MCF 10A (cell line): ENCODE data around the gene SNX11. TPM values are rescaled to one million over a fixed set of nuclear protein-coding genes. Genes with fewer than 3 reads are reported as not detected.
A peak's percentile ranks its signal among the peaks of the same experiment; 100 is the strongest.

Experiments used
- BruUV-seq: library from RNA; stranded (reverse); fragments of 400-500 nt; replicated peaks from 2 replicates; lab custom pipeline; 2021; lab: Mats Ljungman, UMichigan
- CTCF ChIA-PET: fragments of 300-600 bp; sonication (Branson Sonifier 250); formaldehyde crosslinking; extraction: SDS; loops from one replicate; lab custom pipeline; 2021; ENCODE audit warnings: antibody characterized with exemption, inconsistent platforms; lab: Yijun Ruan, JAX
- POLR2A ChIA-PET: fragments of 300-600, 350-650 bp; sonication (Branson Sonifier 250); formaldehyde crosslinking; extraction: SDS; loops from one replicate; lab custom pipeline; 2020; ENCODE audit warnings: antibody characterized with exemption, inconsistent platforms; lab: Yijun Ruan, JAX
- DNase-seq: peaks from one replicate; pipeline ENCODE4 v3.0.0-alpha.2; 2018; ENCODE audit not compliant: unreplicated experiment
- H3K27ac Mint-ChIP-seq: one replicate; pipeline ENCODE4 v1.8.0; 2022; ENCODE audit warnings: mild to moderate bottlenecking, low read depth, mixed read lengths; ENCODE audit not compliant: unreplicated experiment
- H3K27me3 Mint-ChIP-seq: one replicate; pipeline ENCODE4 v1.8.0; 2022; ENCODE audit warnings: mixed read lengths; ENCODE audit not compliant: insufficient read depth, unreplicated experiment
- H3K36me3 Mint-ChIP-seq: one replicate; pipeline ENCODE4 v1.8.0; 2022; ENCODE audit warnings: mild to moderate bottlenecking, moderate library complexity, mixed read lengths; ENCODE audit not compliant: insufficient read depth, unreplicated experiment
- H3K4me1 Mint-ChIP-seq: one replicate; pipeline ENCODE4 v1.8.0; 2022; ENCODE audit warnings: mixed read lengths; ENCODE audit not compliant: insufficient read depth, unreplicated experiment
- H3K4me3 Mint-ChIP-seq: one replicate; pipeline ENCODE4 v1.8.0; 2022; ENCODE audit warnings: mild to moderate bottlenecking, moderate library complexity, mixed read lengths; ENCODE audit not compliant: unreplicated experiment
- H3K9me3 Mint-ChIP-seq: one replicate; pipeline ENCODE4 v1.8.0; 2022; ENCODE audit warnings: mixed read lengths; ENCODE audit not compliant: unreplicated experiment
- CTCF ChIP-seq: fragments of 200-600 bp; IDR thresholded peaks from one replicate; pipeline ENCODE4 v1.8.0; 2022; ENCODE audit warnings: antibody characterized with exemption, mild to moderate bottlenecking; ENCODE audit not compliant: unreplicated experiment
- intact Hi-C: fragments of 100-400 bp; cut with micrococcal nuclease; formaldehyde crosslinking; loops from 2 replicates; pipeline ENCODE4 v1.14.1; 2022
- total RNA-seq: library from RNA; stranded (reverse); gene quantifications from 2 replicates; pipeline ENCODE4 v1.2.3, GENCODE V29; 2022

Gene SNX11
- total RNA-seq, 1 experiment from 2014 or later = 24.2 TPM

- Mint-ChIP-seq H3K9me3 (no peaks in the 10 kb centered on the region), H3K36me3 (peaks cover 44% of the 10 kb centered on the region), H3K4me1 (peaks cover 13% of the 10 kb centered on the region), H3K27ac (no peak overlapping the region), H3K4me3 (no peak overlapping the region), H3K27me3 (no peaks in the 10 kb centered on the region)
- BruUV-seq = no TSS peak
- DNase-seq = no peak
- ChIA-PET CTCF (interaction anchor here (0.5 to 2.1 kb wide), 8 partner anchors 10 to 177 kb away, joined by 3 to 12 read pairs (median 4); no protein-coding TSS in a partner anchor), POLR2A (interaction anchor here (0.5 to 2.8 kb wide), 5 partner anchors 9 to 276 kb away, joined by 3 to 19 read pairs (median 3); partner anchors contain the start of gene SNX11)
- no peak for TF ChIP-seq CTCF
- intact Hi-C loops = no loop called here
Measured at GRCh38 chr17:48123776-48124388, 16.3 kb downstream of the SNX11 start.

GRCh38 chr17:48125829-48126531 lies 18.4 kb downstream of the SNX11 start:
- DNase-seq = no peak
- ChIA-PET CTCF (interaction anchor here (0.6 to 1.4 kb wide), 7 partner anchors 8 to 158 kb away, joined by 3 to 8 read pairs (median 3); no protein-coding TSS in a partner anchor), POLR2A (interaction anchor here (0.7 to 3.6 kb wide), 4 partner anchors 19 to 284 kb away, joined by 3 to 25 read pairs (median 4); partner anchors contain the start of gene SNX11)
- Mint-ChIP-seq H3K36me3 (peaks cover 23% of the 10 kb centered on the region), H3K27ac (peak overlapping the region; percentile 60), H3K4me3 (no peak overlapping the region), H3K4me1 (peaks cover 13% of the 10 kb centered on the region), H3K27me3 (no peaks in the 10 kb centered on the region), H3K9me3 (no peaks in the 10 kb centered on the region)
- TF ChIP-seq CTCF = no peak
- no TSS peak for BruUV-seq
- intact Hi-C loops = no loop called here

GRCh38 chr17:48126532-48126850 lies 18.9 kb downstream of the SNX11 start:
- no TSS peak for BruUV-seq
- CTCF ChIA-PET = interaction anchor here (0.8 to 1.4 kb wide), 6 partner anchors 9 to 159 kb away, joined by 3 to 8 read pairs (median 3); no protein-coding TSS in a partner anchor
- no peak for TF ChIP-seq CTCF
- Mint-ChIP-seq H3K27ac (peak overlapping the region; percentile 60), H3K27me3 (no peaks in the 10 kb centered on the region), H3K9me3 (no peaks in the 10 kb centered on the region), H3K4me1 (peaks cover 13% of the 10 kb centered on the region), H3K36me3 (peaks cover 20% of the 10 kb centered on the region), H3K4me3 (no peak overlapping the region)
- intact Hi-C loops = no loop called here
- no peak for DNase-seq
- POLR2A ChIA-PET = interaction anchor here (0.7 to 3.6 kb wide), 4 partner anchors 19 to 284 kb away, joined by 3 to 25 read pairs (median 6); partner anchors contain the start of gene SNX11
